ENCODE results near the gene DCLK1. TPM values are rescaled to one million over a fixed set of nuclear protein-coding genes. Genes with fewer than 3 reads are reported as not detected.

Gene DCLK1
- total RNA-seq, 1 experiment from 2014 or later = not detected

DNA sequence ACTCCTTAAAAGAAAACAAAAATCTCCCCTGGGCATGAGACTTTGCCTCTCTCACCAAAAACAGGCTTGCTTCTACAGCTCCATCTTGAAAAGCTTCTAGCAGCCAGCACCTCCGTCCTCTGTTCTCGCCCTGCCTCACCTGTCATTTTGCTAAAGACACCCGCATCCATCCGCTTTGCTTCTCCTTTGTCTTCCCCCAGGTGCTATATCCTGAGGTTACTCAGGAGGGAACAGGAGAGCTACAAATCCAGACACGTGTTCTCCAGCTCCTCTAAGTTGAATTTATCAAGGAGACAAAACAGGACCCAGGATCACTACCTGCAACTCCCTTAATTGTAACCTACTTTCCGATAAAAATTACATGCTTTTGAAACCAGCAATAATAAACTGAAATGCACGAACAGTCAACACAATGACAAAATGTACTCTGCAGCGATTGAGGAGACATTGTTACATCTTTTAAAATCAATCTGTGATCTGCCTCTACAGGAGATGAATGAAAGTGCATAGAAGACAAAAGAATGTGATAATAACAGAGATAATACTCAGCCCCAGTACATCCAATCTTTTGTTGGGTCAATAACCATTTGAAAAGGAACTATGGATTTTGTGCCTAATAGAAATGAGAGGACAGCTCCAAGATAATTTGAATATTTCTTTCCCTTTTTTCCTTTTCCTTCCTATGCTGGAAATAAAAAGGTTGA lies 221.2 kb downstream of the DCLK1 start:
- ATAC-seq (no peak), DNase-seq (ENCODE audit: low read depth, low spot score) (no peak)
- in situ Hi-C loops (cut with HindIII; ENCODE audit: low pct_unique_long_range_greater_than_20kb, low sequenced_read_pairs) = no loop called here
- Histone ChIP-seq H3K4me3 (ENCODE audit: low read depth in 2 of 2, low read length in 2 of 2) (no peak overlapping the region), H3K27ac (ENCODE audit: low read length) (no peak overlapping the region), H3K27me3 (ENCODE audit: control insufficient read depth, insufficient read depth, low read length) (no peaks in the 10 kb centered on the region), H3K36me3 (ENCODE audit: control insufficient read depth, insufficient read depth, low read length) (no peaks in the 10 kb centered on the region), H3K9me3 (ENCODE audit: control insufficient read depth, insufficient read depth, low read depth, low read length) (no peaks in the 10 kb centered on the region), H3K4me1 (ENCODE audit: control insufficient read depth, insufficient read depth, low read length) (no peaks in the 10 kb centered on the region)
- ChIA-PET POLR2A (no interaction called here), CTCF (no interaction called here)
- BruUV-seq (replicated peaks) = no TSS peak
- intact Hi-C loops (cut with micrococcal nuclease; ENCODE audit: unreplicated experiment) = no loop called here
- TF ChIP-seq, protein P1, sequence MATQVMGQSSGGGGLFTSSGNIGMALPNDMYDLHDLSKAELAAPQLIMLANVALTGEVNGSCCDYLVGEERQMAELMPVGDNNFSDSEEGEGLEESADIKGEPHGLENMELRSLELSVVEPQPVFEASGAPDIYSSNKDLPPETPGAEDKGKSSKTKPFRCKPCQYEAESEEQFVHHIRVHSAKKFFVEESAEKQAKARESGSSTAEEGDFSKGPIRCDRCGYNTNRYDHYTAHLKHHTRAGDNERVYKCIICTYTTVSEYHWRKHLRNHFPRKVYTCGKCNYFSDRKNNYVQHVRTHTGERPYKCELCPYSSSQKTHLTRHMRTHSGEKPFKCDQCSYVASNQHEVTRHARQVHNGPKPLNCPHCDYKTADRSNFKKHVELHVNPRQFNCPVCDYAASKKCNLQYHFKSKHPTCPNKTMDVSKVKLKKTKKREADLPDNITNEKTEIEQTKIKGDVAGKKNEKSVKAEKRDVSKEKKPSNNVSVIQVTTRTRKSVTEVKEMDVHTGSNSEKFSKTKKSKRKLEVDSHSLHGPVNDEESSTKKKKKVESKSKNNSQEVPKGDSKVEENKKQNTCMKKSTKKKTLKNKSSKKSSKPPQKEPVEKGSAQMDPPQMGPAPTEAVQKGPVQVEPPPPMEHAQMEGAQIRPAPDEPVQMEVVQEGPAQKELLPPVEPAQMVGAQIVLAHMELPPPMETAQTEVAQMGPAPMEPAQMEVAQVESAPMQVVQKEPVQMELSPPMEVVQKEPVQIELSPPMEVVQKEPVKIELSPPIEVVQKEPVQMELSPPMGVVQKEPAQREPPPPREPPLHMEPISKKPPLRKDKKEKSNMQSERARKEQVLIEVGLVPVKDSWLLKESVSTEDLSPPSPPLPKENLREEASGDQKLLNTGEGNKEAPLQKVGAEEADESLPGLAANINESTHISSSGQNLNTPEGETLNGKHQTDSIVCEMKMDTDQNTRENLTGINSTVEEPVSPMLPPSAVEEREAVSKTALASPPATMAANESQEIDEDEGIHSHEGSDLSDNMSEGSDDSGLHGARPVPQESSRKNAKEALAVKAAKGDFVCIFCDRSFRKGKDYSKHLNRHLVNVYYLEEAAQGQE (IDR thresholded peaks at IDR 0.05; ENCODE audit: insufficient read depth in 1 of 2, low read depth in 2 of 2, low read length in 1 of 2) = no peak
- TF ChIP-seq POLR2AphosphoS5 (IDR thresholded peaks at IDR 0.05; ENCODE audit: low read depth, low read length) (no peak), SIN3A (IDR thresholded peaks at IDR 0.05; ENCODE audit: borderline replicate concordance, insufficient read depth, low read depth, low read length) (no peak), TCF7L2 (IDR thresholded peaks at IDR 0.05; ENCODE audit: low read depth, low read length) (no peak)
- TF ChIP-seq, protein P2, sequence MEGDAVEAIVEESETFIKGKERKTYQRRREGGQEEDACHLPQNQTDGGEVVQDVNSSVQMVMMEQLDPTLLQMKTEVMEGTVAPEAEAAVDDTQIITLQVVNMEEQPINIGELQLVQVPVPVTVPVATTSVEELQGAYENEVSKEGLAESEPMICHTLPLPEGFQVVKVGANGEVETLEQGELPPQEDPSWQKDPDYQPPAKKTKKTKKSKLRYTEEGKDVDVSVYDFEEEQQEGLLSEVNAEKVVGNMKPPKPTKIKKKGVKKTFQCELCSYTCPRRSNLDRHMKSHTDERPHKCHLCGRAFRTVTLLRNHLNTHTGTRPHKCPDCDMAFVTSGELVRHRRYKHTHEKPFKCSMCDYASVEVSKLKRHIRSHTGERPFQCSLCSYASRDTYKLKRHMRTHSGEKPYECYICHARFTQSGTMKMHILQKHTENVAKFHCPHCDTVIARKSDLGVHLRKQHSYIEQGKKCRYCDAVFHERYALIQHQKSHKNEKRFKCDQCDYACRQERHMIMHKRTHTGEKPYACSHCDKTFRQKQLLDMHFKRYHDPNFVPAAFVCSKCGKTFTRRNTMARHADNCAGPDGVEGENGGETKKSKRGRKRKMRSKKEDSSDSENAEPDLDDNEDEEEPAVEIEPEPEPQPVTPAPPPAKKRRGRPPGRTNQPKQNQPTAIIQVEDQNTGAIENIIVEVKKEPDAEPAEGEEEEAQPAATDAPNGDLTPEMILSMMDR (IDR thresholded peaks at IDR 0.05) = no peak

DNA sequence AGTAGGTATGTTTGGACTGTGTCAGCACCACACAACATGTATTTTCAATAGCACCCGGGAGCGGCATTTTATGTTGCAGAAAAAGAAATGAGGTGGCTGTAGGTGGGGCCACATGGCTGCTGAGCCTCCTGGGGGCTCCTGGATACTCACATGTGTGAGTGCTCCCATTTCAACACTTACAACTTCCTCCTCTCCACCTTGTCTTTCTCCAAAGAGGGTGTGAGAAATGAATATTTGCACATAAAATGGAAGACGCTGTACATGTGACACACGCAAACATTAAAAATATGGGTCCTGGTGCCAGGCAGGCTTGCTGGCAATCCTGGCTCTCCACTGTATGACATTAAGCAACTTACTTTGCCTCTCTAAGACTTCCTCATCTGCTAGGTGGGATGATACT lies 222.1 kb downstream of the DCLK1 start:
- no peak for ATAC-seq
- TF ChIP-seq, protein P1 (IDR thresholded peaks at IDR 0.05; ENCODE audit: insufficient read depth in 1 of 2, low read depth in 2 of 2, low read length in 1 of 2) = no peak
- TF ChIP-seq TCF7L2 (IDR thresholded peaks at IDR 0.05; ENCODE audit: low read depth, low read length) (no peak), SIN3A (IDR thresholded peaks at IDR 0.05; ENCODE audit: borderline replicate concordance, insufficient read depth, low read depth, low read length) (no peak), POLR2AphosphoS5 (IDR thresholded peaks at IDR 0.05; ENCODE audit: low read depth, low read length) (no peak)
- TF ChIP-seq, protein P2 (IDR thresholded peaks at IDR 0.05) = no peak
- POLR2A ChIA-PET = no interaction called here
- Histone ChIP-seq H3K36me3 (ENCODE audit: control insufficient read depth, insufficient read depth, low read length) (no peaks in the 10 kb centered on the region), H3K4me1 (ENCODE audit: control insufficient read depth, insufficient read depth, low read length) (no peaks in the 10 kb centered on the region), H3K4me3 (ENCODE audit: low read depth in 2 of 2, low read length in 2 of 2) (no peak overlapping the region), H3K27me3 (ENCODE audit: control insufficient read depth, insufficient read depth, low read length) (no peaks in the 10 kb centered on the region), H3K27ac (ENCODE audit: low read length) (no peak overlapping the region), H3K9me3 (ENCODE audit: control insufficient read depth, insufficient read depth, low read depth, low read length) (no peaks in the 10 kb centered on the region)
- in situ Hi-C loops (cut with HindIII; ENCODE audit: low pct_unique_long_range_greater_than_20kb, low sequenced_read_pairs) (no loop called here), intact Hi-C loops (cut with micrococcal nuclease; ENCODE audit: unreplicated experiment) (no loop called here)
- BruUV-seq (replicated peaks) = no TSS peak
- CTCF ChIA-PET = no interaction called here
- DNase-seq (ENCODE audit: low read depth, low spot score) = no peak
